ENCODE measurements around the gene MSI2. TPM values are rescaled to one million over a fixed set of nuclear protein-coding genes. Genes with fewer than 3 reads are reported as not detected.

Gene MSI2
- total RNA-seq, 1 donor from 2014 or later = 26.6 TPM

DNA sequence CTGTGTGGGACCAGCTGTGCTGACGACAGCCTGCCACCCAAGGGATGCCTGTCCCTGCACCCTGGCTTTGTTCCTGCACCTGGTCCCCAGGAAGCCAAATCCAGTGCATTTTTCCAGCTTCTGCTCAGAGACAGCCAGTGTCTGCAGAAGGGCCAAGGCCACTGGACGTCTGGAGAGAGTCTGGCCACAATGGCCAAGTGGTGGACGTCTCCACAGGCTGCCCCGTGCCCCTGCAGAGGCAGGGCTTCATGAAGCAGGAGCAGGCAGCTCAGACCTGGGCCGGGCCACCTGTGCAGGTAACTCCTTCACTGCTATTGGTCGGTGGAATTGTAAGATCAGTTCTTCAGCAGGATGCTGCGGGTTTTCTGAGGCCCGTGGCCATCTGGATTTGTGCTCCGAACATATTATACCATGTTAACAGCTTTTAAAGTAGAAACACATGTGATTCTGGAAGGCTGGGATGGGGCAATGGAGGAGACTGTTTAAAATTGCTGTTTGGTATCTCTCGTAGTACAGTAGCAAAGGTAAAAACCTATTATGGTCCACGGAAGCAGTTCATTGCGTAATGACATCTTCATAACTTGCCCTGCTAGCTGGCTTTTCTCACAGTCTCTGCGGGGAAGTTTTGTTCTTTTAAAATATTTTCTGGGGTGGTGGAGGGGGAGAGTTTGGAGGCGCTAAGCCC, 303.5 kb downstream of the MSI2 start:
- no peak overlapping the region for H3K4me3 ChIP-seq (ENCODE audit: low read depth, low read length)
- no peak for DNase-seq (ENCODE audit: low read depth)
- TF ChIP-seq, protein P1, sequence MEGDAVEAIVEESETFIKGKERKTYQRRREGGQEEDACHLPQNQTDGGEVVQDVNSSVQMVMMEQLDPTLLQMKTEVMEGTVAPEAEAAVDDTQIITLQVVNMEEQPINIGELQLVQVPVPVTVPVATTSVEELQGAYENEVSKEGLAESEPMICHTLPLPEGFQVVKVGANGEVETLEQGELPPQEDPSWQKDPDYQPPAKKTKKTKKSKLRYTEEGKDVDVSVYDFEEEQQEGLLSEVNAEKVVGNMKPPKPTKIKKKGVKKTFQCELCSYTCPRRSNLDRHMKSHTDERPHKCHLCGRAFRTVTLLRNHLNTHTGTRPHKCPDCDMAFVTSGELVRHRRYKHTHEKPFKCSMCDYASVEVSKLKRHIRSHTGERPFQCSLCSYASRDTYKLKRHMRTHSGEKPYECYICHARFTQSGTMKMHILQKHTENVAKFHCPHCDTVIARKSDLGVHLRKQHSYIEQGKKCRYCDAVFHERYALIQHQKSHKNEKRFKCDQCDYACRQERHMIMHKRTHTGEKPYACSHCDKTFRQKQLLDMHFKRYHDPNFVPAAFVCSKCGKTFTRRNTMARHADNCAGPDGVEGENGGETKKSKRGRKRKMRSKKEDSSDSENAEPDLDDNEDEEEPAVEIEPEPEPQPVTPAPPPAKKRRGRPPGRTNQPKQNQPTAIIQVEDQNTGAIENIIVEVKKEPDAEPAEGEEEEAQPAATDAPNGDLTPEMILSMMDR (conservative IDR thresholded peaks at IDR 0.05; ENCODE audit: low read depth, low read length) = no peak

DNA sequence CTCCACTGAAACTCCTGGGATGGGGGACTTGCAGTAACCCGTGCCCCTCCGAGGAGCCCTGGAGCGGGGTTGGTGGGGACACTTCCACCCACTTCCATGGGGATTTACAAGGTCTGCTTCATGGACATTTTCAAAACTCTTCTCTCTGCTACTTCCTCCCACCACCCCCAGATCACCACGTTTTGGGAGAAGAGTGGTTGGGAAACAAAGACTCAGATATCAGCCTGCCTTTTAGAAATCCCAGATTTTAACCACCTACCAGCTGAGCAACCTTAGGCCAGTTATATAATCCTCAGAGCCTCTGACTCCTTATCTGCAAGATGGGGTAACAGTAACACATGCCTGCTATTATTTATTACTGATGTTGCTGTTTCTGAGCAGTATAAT, 304.0 kb downstream of the MSI2 start:
- DNase-seq (ENCODE audit: low read depth) = no peak
- TF ChIP-seq, protein P1 (conservative IDR thresholded peaks at IDR 0.05; ENCODE audit: low read depth, low read length) = no peak
- no peak overlapping the region for H3K4me3 ChIP-seq (ENCODE audit: low read depth, low read length)

DNA sequence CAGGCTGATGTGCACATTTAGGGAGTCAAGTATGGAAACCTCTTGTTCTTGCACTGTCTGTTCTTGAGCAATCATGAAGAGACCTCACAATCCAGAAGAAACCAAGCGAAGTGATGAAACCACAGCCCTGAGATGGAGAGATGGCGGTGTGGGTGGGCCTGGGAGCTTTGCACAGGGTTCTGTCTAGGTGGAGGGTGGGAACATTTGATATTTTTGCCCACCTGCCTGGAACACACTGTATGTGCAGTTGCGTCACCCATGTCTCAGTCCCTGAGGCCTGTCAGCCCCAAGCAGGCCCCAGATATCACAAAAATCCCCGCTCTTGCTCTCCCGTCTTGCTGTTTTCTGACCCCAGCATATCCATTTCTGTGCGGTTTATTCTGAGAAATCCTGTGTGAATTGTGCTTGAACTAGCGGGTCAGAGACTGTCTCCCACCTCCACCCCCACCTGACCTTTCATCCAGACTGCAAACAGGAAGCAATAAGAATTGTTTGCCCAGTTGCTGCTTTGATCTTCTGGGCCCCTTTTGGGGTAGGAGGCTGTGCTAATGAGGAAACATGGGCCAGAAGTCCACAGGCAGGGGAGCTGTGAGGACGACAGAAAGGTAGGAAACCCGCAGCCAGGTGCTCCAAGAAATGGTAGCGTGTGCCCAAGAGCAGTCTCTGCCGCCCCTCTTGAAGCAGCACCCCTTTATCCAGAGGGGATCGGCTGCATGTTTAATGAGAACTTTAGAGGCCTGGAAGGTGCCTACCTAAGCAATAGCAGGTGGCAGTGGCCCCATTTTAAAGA, 304.9 kb downstream of the MSI2 start:
- DNase-seq (ENCODE audit: low read depth) = no peak
- H3K4me3 ChIP-seq (ENCODE audit: low read depth, low read length) = no peak overlapping the region
- TF ChIP-seq, protein P1 (conservative IDR thresholded peaks at IDR 0.05; ENCODE audit: low read depth, low read length) = no peak

DNA sequence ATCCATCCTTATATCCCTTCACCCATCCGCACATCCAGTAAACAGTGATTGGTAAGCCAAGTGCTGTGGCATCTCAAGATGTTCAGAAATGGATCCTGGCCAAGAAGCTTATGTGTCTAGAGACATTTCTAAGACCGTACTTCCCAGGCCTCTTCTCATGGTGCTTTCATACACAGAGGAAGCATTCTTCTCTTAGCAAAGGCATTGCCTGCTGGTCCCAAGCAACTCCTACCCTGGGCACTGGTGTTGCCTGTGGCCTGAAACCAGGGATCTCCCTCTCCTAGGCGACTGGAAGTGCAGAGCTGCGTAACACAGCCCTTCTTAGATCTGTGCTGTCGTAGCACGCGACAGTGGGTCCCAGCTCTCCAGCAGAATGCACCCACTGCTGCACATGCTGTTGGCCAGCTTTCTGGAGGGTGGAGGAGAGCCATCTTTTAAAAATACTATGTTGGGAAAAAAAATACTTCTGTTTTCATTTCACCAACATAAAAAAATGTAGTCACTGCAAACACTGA, 305.9 kb downstream of the MSI2 start:
- no peak for DNase-seq (ENCODE audit: low read depth)
- TF ChIP-seq, protein P1 (conservative IDR thresholded peaks at IDR 0.05; ENCODE audit: low read depth, low read length) = no peak
- no peak overlapping the region for H3K4me3 ChIP-seq (ENCODE audit: low read depth, low read length)

DNA sequence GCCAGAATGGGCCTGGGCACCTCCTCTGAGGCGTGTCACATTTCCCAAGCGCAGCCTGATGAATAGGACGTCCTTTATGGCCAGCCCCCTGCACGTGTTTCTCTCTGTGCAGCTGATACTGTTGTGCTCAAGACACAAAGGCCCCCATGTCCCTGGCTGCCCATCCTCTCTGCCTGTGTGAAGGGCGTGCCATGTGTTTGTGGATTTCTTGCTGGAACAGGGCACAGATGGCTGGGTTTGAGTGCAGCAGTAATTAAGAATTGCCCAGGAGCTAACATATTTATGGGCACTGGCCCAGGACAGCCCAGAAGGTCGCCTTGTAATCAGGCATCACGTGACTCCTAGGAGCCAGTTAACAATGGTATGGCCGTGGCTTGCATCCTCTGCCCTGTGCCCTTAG, 307.6 kb downstream of the MSI2 start:
- TF ChIP-seq, protein P1 (conservative IDR thresholded peaks at IDR 0.05; ENCODE audit: low read depth, low read length) = no peak
- DNase-seq (ENCODE audit: low read depth) = no peak
- no peak overlapping the region for H3K4me3 ChIP-seq (ENCODE audit: low read depth, low read length)

DNA sequence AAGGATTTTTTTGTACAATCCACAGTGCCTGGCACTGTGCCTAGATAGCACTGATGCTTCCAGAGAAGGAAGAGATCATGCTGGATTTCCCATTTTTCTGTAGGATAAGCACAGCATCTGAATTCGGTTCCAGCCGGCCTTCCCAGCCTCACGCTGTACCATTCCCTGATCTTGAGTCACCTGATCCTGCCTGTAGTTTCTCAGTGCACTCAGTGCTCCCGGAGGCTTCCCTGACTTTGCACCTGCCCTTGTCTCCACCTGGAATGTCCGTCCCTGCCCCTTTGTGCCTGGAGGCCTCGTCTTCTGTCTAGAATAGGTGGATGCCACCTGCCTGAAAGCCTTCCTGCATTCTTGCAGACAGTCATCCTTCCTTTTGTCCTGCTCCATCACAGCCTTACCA, 308.9 kb downstream of the MSI2 start:
- no peak overlapping the region for H3K4me3 ChIP-seq (ENCODE audit: low read depth, low read length)
- no peak for DNase-seq (ENCODE audit: low read depth)
- TF ChIP-seq, protein P1 (conservative IDR thresholded peaks at IDR 0.05; ENCODE audit: low read depth, low read length) = no peak
